Body of pancreas (tissue), 4 donors: Measurements from ENCODE around the gene ABCB6.

Experiments used
- POLR2A ChIP-seq, 3 donors: fragments of 450-650 bp; IDR thresholded peaks; one replicate each; pipeline ENCODE4 v1.6.1; 2016; ENCODE audit warnings: antibody characterized with exemption in 3 of 3, mild to moderate bottlenecking in 2 of 3
- TF ChIP-seq, protein P1 (sequence below), 7 experiments: fragments of 450-650 bp in 4 of 7; fragments of 200-600 bp in 3 of 7; sonication (generic) in 3 of 7; IDR thresholded peaks; one replicate each; pipeline ENCODE4 v1.5.1; 2016 to 2019; ENCODE audit warnings: antibody characterized with exemption in 7 of 7

DNA sequence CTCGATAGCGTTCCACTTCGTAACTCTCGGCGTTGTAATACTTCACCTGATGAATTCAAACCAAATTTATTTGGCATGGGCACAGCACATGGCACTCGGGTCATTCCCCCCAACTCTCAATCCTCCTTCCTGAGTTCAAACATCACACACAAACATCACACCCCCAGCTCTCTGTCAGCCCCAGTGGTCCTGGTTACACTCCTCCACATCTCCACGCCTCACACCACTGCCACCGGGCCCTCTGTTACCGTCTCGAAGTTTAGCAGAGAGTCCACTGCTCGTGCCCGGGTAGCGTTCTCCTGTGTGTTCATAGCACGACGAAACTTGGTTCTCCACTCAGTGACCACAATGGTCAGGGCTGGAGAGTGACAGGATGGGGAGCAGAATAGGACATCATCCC is 4.6 kb downstream of the ABCB6 start:
- TF ChIP-seq, protein P1, sequence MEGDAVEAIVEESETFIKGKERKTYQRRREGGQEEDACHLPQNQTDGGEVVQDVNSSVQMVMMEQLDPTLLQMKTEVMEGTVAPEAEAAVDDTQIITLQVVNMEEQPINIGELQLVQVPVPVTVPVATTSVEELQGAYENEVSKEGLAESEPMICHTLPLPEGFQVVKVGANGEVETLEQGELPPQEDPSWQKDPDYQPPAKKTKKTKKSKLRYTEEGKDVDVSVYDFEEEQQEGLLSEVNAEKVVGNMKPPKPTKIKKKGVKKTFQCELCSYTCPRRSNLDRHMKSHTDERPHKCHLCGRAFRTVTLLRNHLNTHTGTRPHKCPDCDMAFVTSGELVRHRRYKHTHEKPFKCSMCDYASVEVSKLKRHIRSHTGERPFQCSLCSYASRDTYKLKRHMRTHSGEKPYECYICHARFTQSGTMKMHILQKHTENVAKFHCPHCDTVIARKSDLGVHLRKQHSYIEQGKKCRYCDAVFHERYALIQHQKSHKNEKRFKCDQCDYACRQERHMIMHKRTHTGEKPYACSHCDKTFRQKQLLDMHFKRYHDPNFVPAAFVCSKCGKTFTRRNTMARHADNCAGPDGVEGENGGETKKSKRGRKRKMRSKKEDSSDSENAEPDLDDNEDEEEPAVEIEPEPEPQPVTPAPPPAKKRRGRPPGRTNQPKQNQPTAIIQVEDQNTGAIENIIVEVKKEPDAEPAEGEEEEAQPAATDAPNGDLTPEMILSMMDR (IDR thresholded peaks at IDR 0.05): no peak
- TF ChIP-seq POLR2A (IDR thresholded peaks at IDR 0.05): no peak
